OCI-LY1 (cell line): Measurements from ENCODE around the gene RCAN2.

Source experiments
- H2AFZ ChIP-seq: fragments of 200-600 bp; sonication (generic), shearing (Covaris generic); 2 replicates; pipeline ENCODE4 v1.6.0; 2014; ENCODE audit warnings: antibody characterized with exemption, mild to moderate bottlenecking, low read length
- H3F3A ChIP-seq: fragments of 200-600 bp; sonication (generic), shearing (Covaris generic); 2 replicates; pipeline ENCODE4 v1.6.0; 2014; ENCODE audit warnings: mild to moderate bottlenecking, antibody characterized with exemption, low read length, moderate library complexity; ENCODE audit not compliant: insufficient read depth
- H3K27ac ChIP-seq: fragments of 200-600 bp; sonication (generic); 2 replicates; pipeline ENCODE4 v1.5.1; 2014; ENCODE audit warnings: low read length, mixed run types, mild to moderate bottlenecking, low read depth; ENCODE audit not compliant: poor library complexity, severe bottlenecking
- H3K27me3 ChIP-seq: fragments of 200-600 bp; sonication (generic); 2 replicates; pipeline ENCODE4 v1.6.0; 2014; ENCODE audit warnings: antibody characterized with exemption, mild to moderate bottlenecking, low read length, moderate library complexity; ENCODE audit not compliant: insufficient read depth
- H3K36me3 ChIP-seq: fragments of 200-600 bp; sonication (generic); 2 replicates; pipeline ENCODE4 v1.6.1; 2014; ENCODE audit warnings: mild to moderate bottlenecking, antibody characterized with exemption, low read length, moderate library complexity, mixed read lengths; ENCODE audit not compliant: insufficient read depth
- H3K4me1 ChIP-seq: fragments of 200-600 bp; sonication (generic); 2 replicates; pipeline ENCODE4 v1.5.1; 2014; ENCODE audit warnings: mild to moderate bottlenecking, low read length, moderate library complexity; ENCODE audit not compliant: insufficient read depth, severe bottlenecking
- H3K4me2 ChIP-seq: fragments of 200-600 bp; sonication (generic), shearing (Covaris generic); 2 replicates; pipeline ENCODE4 v1.6.1; 2014; ENCODE audit warnings: low read length
- H3K4me3 ChIP-seq: fragments of 200-600 bp; sonication (generic); 2 replicates; pipeline ENCODE4 v1.5.1; 2014; ENCODE audit warnings: low read length, low read depth, mild to moderate bottlenecking, mixed read lengths; ENCODE audit not compliant: poor library complexity, severe bottlenecking
- H3K79me2 ChIP-seq: fragments of 200-600 bp; shearing (Covaris generic); 2 replicates; pipeline ENCODE4 v1.6.1; 2016; ENCODE audit warnings: mixed run types, low read length, mixed read lengths; ENCODE audit not compliant: insufficient read depth
- H3K9ac ChIP-seq: fragments of 200-600 bp; sonication (generic), shearing (Covaris generic); 2 replicates; pipeline ENCODE4 v1.6.1; 2014; ENCODE audit warnings: mild to moderate bottlenecking, low read length, mixed read lengths
- H3K9me2 ChIP-seq: fragments of 200-600 bp; sonication (generic), shearing (Covaris generic); 2 replicates; pipeline ENCODE4 v1.6.1; 2014; ENCODE audit warnings: low read depth, mild to moderate bottlenecking, low read length, mixed read lengths
- H3K9me3 ChIP-seq: fragments of 200-600 bp; shearing (Covaris generic); 2 replicates; pipeline ENCODE4 v1.6.1; 2014; ENCODE audit warnings: low read length, mixed read lengths
- H4K20me1 ChIP-seq: fragments of 200-600 bp; sonication (generic), shearing (Covaris generic); 2 replicates; pipeline ENCODE4 v1.6.0; 2016; ENCODE audit warnings: mild to moderate bottlenecking, low read length; ENCODE audit not compliant: insufficient read depth
- CTCF ChIP-seq: fragments of 200-600 bp; sonication (generic), shearing (Covaris generic); IDR thresholded peaks from 2 replicates; pipeline ENCODE4 v1.5.1; 2017; ENCODE audit warnings: mild to moderate bottlenecking, antibody characterized with exemption, low read length, moderate library complexity, mixed read lengths
- EZH2 ChIP-seq: fragments of 200-600 bp; sonication (generic), shearing (Covaris generic); IDR thresholded peaks from 2 replicates; pipeline ENCODE4 v1.8.0; 2017; ENCODE audit warnings: borderline replicate concordance, mixed run types, mild to moderate bottlenecking, antibody characterized with exemption, low read length, moderate library complexity, mixed read lengths

RCAN2 gene

GRCh38 chr6:46440641-46441040, 50.6 kb downstream of the RCAN2 start:
- TF ChIP-seq EZH2 = no peak
- TF ChIP-seq CTCF = no peak

GRCh38 chr6:46440141-46440540, 51.1 kb downstream of the RCAN2 start:
- no peak for TF ChIP-seq EZH2
- no peak for TF ChIP-seq CTCF
- Histone ChIP-seq H3K79me2 (no peaks in the 10 kb centered on the region), H3K36me3 (no peaks in the 10 kb centered on the region), H3K9me3 (no peaks in the 10 kb centered on the region), H2AFZ (no peak overlapping the region), H3F3A (no peaks in the 10 kb centered on the region), H4K20me1 (no peaks in the 10 kb centered on the region), H3K4me3 (no peak overlapping the region), H3K4me1 (no peaks in the 10 kb centered on the region), H3K27me3 (no peaks in the 10 kb centered on the region; the same call in 1 of the 2 replicates), H3K27ac (no peak overlapping the region), H3K4me2 (no peak overlapping the region), H3K9me2 (no peaks in the 10 kb centered on the region), H3K9ac (no peak overlapping the region)

More at GRCh38 chr6:46440641-46441040, 50.6 kb downstream of the RCAN2 start:
- no peak overlapping the region for H3K4me3 ChIP-seq
- H3K79me2 ChIP-seq = no peaks in the 10 kb centered on the region
- H4K20me1 ChIP-seq = no peaks in the 10 kb centered on the region
- no peaks in the 10 kb centered on the region for H3F3A ChIP-seq
- H3K9me2 ChIP-seq = no peaks in the 10 kb centered on the region
- no peak overlapping the region for H2AFZ ChIP-seq
- peaks cover 3% of the 10 kb centered on the region; the same call in 1 of the 2 replicates for H3K9me3 ChIP-seq
- no peak overlapping the region for H3K4me2 ChIP-seq
- no peaks in the 10 kb centered on the region; the same call in 1 of the 2 replicates for H3K27me3 ChIP-seq
- no peaks in the 10 kb centered on the region for H3K4me1 ChIP-seq
- no peaks in the 10 kb centered on the region for H3K36me3 ChIP-seq
- H3K9ac ChIP-seq = no peak overlapping the region
- H3K27ac ChIP-seq = no peak overlapping the region

GRCh38 chr6:46438245-46438644, 53.0 kb downstream of the RCAN2 start:
- H3K9me2 ChIP-seq = no peaks in the 10 kb centered on the region
- no peaks in the 10 kb centered on the region for H3K9me3 ChIP-seq
- no peak overlapping the region for H3K4me2 ChIP-seq
- TF ChIP-seq CTCF (no peak), EZH2 (no peak)
- no peaks in the 10 kb centered on the region; the same call in 1 of the 2 replicates for H3K27me3 ChIP-seq
- no peak overlapping the region for H3K4me3 ChIP-seq
- H3K4me1 ChIP-seq = no peaks in the 10 kb centered on the region
- H3K27ac ChIP-seq = no peak overlapping the region
- H2AFZ ChIP-seq = no peak overlapping the region
- no peaks in the 10 kb centered on the region for H3K36me3 ChIP-seq
- H3F3A ChIP-seq = no peaks in the 10 kb centered on the region
- H3K9ac ChIP-seq = no peak overlapping the region
- no peaks in the 10 kb centered on the region for H3K79me2 ChIP-seq
- no peaks in the 10 kb centered on the region for H4K20me1 ChIP-seq
